Femur (tissue), 1 donor: ENCODE data around the gene GUCY1A2.

ENCODE experiments used
- DNase-seq: peaks from one replicate; pipeline ENCODE4 v3.0.0-alpha.2; 2017

Gene GUCY1A2

GRCh38 chr11:106998116-106998915, 20.0 kb downstream of the GUCY1A2 start:
- DNase-seq: no peak

GRCh38 chr11:106997227-106997626, 21.0 kb downstream of the GUCY1A2 start:
- no peak for DNase-seq

GRCh38 chr11:106996691-106997090, 21.6 kb downstream of the GUCY1A2 start:
- no peak for DNase-seq

- peak; percentile 32 for DNase-seq
Measured at GRCh38 chr11:106990331-106990730, 27.9 kb downstream of the GUCY1A2 start.

GRCh38 chr11:106989078-106989455, 29.2 kb downstream of the GUCY1A2 start:
- no peak for DNase-seq

GRCh38 chr11:106988151-106989077, 29.9 kb downstream of the GUCY1A2 start:
- DNase-seq: peak; percentile 54

- DNase-seq: no peak
Measured at GRCh38 chr11:106986673-106987072, 31.6 kb downstream of the GUCY1A2 start.

- DNase-seq: no peak
Measured at GRCh38 chr11:106986261-106986660, 32.0 kb downstream of the GUCY1A2 start.

- DNase-seq: no peak
Measured at GRCh38 chr11:106983991-106984390, 34.3 kb downstream of the GUCY1A2 start.

- peak; percentile 32 for DNase-seq
Measured at GRCh38 chr11:106983261-106983660, 35.0 kb downstream of the GUCY1A2 start.

GRCh38 chr11:106974831-106975230, 43.4 kb downstream of the GUCY1A2 start:
- no peak for DNase-seq

GRCh38 chr11:106971864-106972263, 46.4 kb downstream of the GUCY1A2 start:
- DNase-seq: no peak

- no peak for DNase-seq
Measured at GRCh38 chr11:106969644-106970355, 48.5 kb downstream of the GUCY1A2 start.

- no peak for DNase-seq
Measured at GRCh38 chr11:106962995-106963394, 55.3 kb downstream of the GUCY1A2 start.

GRCh38 chr11:106961518-106961917, 56.8 kb downstream of the GUCY1A2 start:
- no peak for DNase-seq

GRCh38 chr11:106961048-106961447, 57.2 kb downstream of the GUCY1A2 start:
- DNase-seq: no peak

- no peak for DNase-seq
Measured at GRCh38 chr11:106959800-106960199, 58.5 kb downstream of the GUCY1A2 start.

- no peak for DNase-seq
Measured at GRCh38 chr11:106959386-106959785, 58.9 kb downstream of the GUCY1A2 start.

- no peak for DNase-seq
Measured at GRCh38 chr11:106958517-106959248, 59.6 kb downstream of the GUCY1A2 start.

- no peak for DNase-seq
Measured at GRCh38 chr11:106957030-106957482, 61.2 kb downstream of the GUCY1A2 start.

GRCh38 chr11:106950067-106950491, 68.2 kb downstream of the GUCY1A2 start:
- no peak for DNase-seq

GRCh38 chr11:106943089-106943488, 75.2 kb downstream of the GUCY1A2 start:
- DNase-seq: no peak
